ENCODE data around the gene TRAM2.
"Not testable (repeated sequence)": the region's sequence is repeated elsewhere in the genome, so short reads cannot be mapped to it uniquely, and the experiment has no call there.

Gene TRAM2

GRCh38 chr6:52495922-52496321 is 80.9 kb downstream of the TRAM2 start:
- DNase-seq (ENCODE audit: low read depth in 1 of 2, low spot score in 1 of 2), result no peak

- no peak for DNase-seq (ENCODE audit: low read depth in 1 of 2, low spot score in 1 of 2)
These were observed 82.4 kb downstream of the TRAM2 start for GRCh38 chr6:52494298-52495072.

DNA sequence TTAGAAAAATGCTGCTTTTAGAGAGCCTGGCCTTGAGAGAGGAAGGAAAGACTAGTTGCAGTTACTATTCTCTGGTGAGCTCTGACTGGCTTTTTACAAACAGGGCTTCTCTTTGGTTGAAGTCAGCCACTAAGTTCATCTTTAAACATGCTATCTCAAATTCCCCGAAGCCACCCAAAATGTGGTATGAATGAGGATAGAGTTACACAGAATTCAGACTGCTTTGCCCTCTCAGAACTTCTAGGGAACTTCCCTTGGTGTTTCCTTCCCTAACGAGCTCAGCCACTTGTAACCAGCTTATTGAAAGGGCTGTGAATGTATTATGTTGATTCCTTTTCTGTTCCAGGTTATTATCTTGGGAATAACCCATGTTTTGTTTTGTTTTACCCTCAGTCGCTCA is 83.2 kb downstream of the TRAM2 start:
- DNase-seq (ENCODE audit: low read depth in 1 of 2, low spot score in 1 of 2), result no peak

DNA sequence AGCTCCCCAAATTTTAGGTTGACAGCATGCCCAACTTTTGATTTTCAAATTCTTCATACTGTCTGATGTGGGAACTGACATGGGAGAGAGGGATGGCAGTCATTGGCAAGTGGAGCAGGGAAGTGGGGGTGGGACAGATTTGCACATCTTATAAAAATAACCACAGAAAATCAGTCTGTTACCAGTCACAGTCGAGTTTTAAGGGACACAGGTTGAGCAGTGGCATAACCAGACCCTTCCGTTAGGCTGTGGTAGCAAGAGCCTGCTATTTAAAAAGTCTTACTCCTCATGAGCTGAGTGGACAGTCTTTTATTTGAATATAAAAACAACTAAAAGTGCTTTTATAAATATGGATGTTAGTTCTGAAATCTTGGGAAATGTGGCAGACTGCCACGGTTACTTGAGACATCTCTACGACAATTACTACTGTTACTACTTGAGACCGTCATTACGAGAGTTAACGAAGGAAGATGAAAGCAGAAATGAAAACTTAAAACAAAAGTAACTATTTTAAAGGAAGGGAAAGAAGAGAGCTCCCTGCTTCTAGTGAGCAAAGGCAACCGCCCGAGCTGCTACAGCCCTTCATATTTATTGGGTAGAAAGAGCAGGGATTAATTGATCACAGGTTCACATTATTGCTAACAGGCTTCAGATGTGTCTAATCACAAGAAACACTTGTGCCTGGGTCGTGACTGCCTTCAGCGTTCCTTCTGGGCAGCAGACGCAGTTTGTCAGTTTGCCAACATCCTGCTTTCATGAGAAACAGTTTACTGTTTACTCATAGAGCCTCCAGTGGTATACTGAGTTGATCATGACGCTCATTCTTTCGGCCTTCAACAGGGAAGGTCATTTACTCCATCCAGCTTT is 85.4 kb downstream of the TRAM2 start:
- no peak for DNase-seq (ENCODE audit: low read depth in 1 of 2, low spot score in 1 of 2)

DNA sequence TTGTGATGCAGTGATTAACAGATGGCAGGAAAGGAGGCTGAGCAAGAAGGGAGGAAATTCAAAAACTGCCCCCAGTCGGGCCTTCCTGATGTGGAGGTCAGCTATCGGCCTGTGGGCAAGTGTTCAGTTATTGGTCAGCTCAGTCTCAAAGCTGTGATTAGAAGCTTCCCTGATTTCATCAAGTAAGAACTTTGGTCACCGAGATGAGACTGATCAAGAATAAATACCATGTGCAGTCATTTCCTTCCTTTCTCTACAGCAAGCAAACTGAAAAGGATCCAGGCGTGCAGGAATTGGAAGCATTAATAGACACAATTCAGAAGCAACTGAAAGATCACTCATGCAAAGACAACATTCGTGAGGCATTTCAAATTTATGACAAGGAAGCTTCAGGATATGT is 87.0 kb downstream of the TRAM2 start:
- DNase-seq (ENCODE audit: low read depth in 1 of 2, low spot score in 1 of 2), result no peak

GRCh38 chr6:52483671-52484003 is 93.2 kb downstream of the TRAM2 start:
- no peak for DNase-seq (ENCODE audit: low read depth in 1 of 2, low spot score in 1 of 2)

GRCh38 chr6:52482903-52483670 is 93.8 kb downstream of the TRAM2 start:
- no peak for DNase-seq (ENCODE audit: low read depth in 1 of 2, low spot score in 1 of 2)

GRCh38 chr6:52475307-52475706 is 101.6 kb downstream of the TRAM2 start:
- no peak for DNase-seq (ENCODE audit: low read depth in 1 of 2, low spot score in 1 of 2)

DNA sequence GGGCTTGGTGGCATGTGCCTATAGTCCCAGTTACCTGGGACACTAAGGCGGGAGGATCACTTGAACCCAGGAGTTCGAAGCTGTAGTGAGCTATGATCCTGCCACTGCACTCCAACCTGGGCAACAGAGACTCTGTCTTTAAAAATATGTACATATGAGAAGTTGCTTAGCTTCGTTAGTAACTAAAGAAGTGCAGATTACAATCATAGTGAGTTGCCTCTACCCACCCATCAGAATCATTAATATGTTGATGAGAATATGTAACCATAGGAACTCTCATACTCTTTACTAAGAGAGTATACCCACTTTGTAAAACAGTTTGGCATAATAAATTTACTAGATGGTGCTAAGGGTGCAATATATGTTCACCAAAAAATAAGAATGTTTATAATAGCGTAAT is 102.7 kb downstream of the TRAM2 start:
- no peak for DNase-seq (ENCODE audit: low read depth in 1 of 2, low spot score in 1 of 2)

GRCh38 chr6:52461194-52461593 is 115.7 kb downstream of the TRAM2 start:
- not testable (repeated sequence) for DNase-seq (ENCODE audit: low read depth in 1 of 2, low spot score in 1 of 2)

- DNase-seq (ENCODE audit: low read depth in 1 of 2, low spot score in 1 of 2), result no peak
These were observed 119.8 kb downstream of the TRAM2 start for GRCh38 chr6:52457096-52457495.

DNA sequence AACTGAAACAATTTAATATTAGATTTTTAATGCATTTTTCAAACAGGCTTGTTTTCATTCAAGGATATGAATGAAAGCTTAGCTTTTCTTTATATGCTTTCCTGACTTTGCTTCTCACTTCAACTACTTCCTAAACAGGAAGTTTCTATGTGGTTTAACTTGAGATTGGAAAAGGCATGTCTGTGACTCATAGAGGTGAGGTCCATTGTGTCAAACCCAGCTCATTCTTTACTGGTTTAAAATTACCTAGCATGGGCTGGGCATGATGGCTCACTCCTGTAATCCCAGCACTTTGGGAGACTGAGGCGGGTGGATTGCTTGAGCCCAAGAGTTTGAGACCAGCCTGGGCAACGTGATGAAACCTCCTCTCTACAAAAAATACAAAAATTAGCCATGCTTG is 122.3 kb downstream of the TRAM2 start:
- DNase-seq (ENCODE audit: low read depth in 1 of 2, low spot score in 1 of 2), result no peak

All from activated T-helper 1 cell treated with anti-CD3 and anti-CD28 coated beads, Interleukin-2, amount 50 U/mL, for 16 hours (primary cell).